OCI-LY1 (cell line): ENCODE data around the gene GALC.

Experiments used
- EZH2 ChIP-seq: fragments of 200-600 bp; sonication (generic), shearing (Covaris generic); IDR thresholded peaks from 2 replicates; pipeline ENCODE4 v1.8.0; 2017; ENCODE audit warnings: borderline replicate concordance, mixed run types, mild to moderate bottlenecking, antibody characterized with exemption, low read length, moderate library complexity, mixed read lengths
- TF ChIP-seq, protein P1 (sequence below): fragments of 200-600 bp; sonication (generic), shearing (Covaris generic); IDR thresholded peaks from 2 replicates; pipeline ENCODE4 v1.5.1; 2017; ENCODE audit warnings: mild to moderate bottlenecking, antibody characterized with exemption, low read length, moderate library complexity, mixed read lengths

DNA sequence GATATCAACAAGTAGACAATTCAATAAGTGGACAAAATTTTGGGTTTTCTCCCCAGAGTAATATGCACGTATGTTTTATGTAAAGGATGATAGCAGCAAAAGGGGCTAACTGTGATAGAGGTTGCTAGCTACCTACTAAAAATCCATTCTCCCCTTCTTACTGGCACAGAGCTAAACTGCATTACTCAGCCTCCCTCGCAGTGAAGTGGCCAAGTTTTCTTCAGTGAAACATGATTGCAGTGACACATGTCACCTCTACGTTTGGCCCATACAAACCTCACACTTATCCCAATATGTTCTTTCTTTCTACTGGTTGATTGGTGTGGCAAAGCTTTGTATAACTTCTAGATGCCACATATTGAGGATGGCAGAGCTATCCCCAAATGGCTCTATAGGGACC is 46.2 kb upstream of the GALC start:
- no peak for TF ChIP-seq EZH2
- TF ChIP-seq, protein P1, sequence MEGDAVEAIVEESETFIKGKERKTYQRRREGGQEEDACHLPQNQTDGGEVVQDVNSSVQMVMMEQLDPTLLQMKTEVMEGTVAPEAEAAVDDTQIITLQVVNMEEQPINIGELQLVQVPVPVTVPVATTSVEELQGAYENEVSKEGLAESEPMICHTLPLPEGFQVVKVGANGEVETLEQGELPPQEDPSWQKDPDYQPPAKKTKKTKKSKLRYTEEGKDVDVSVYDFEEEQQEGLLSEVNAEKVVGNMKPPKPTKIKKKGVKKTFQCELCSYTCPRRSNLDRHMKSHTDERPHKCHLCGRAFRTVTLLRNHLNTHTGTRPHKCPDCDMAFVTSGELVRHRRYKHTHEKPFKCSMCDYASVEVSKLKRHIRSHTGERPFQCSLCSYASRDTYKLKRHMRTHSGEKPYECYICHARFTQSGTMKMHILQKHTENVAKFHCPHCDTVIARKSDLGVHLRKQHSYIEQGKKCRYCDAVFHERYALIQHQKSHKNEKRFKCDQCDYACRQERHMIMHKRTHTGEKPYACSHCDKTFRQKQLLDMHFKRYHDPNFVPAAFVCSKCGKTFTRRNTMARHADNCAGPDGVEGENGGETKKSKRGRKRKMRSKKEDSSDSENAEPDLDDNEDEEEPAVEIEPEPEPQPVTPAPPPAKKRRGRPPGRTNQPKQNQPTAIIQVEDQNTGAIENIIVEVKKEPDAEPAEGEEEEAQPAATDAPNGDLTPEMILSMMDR: no peak
